Gastroesophageal sphincter (tissue), 4 donors: ENCODE measurements around the gene ZBTB40. TPM values are rescaled to one million over a fixed set of nuclear protein-coding genes. Genes with fewer than 3 reads are reported as not detected.

Experiments
- ATAC-seq: fragments of 150-250 bp; one replicate; pipeline ENCODE4 v1.9.1; 2016; ENCODE audit warnings: mild to moderate bottlenecking, moderate library complexity
- H3K27ac ChIP-seq, 4 donors: fragments of 200-600 bp; sonication (generic) in 3 of 4; 1 replicate in 3 of 4; 2 replicates in 1 of 4; pipeline ENCODE4 v1.5.1; 2016 to 2019
- H3K27me3 ChIP-seq: fragments of 200-600 bp; sonication (generic); one replicate; pipeline ENCODE4 v1.5.1; 2019
- H3K36me3 ChIP-seq, 2 donors: fragments of 200-600 bp; sonication (generic); one replicate each; pipeline ENCODE4 v1.5.1; 2019; ENCODE audit warnings: control low read depth in 1 of 2
- H3K4me1 ChIP-seq, 3 donors: fragments of 200-600 bp; sonication (generic); 1 replicate in 2 of 3; 2 replicates in 1 of 3; pipeline ENCODE4 v1.5.1; 2016 to 2019; ENCODE audit warnings: control low read depth in 2 of 3
- H3K4me3 ChIP-seq, 2 donors: fragments of 200-600 bp; sonication (generic); one replicate each; pipeline ENCODE4 v1.5.1; 2019; ENCODE audit warnings: mild to moderate bottlenecking in 1 of 2, moderate library complexity in 1 of 2
- H3K9me3 ChIP-seq, 3 donors: fragments of 200-600 bp; sonication (generic); one replicate each; pipeline ENCODE4 v1.5.1; 2017 to 2019; ENCODE audit warnings: control low read depth in 2 of 3
- EP300 ChIP-seq: sonication (generic); formaldehyde crosslinking; IDR thresholded peaks from one replicate; pipeline ENCODE4 v1.6.1; 2017; ENCODE audit warnings: antibody characterized with exemption, mild to moderate bottlenecking
- POLR2A ChIP-seq, 2 donors: fragments of 450-650 bp; IDR thresholded peaks; one replicate each; pipeline ENCODE4 v1.6.1; 2017; ENCODE audit warnings: antibody characterized with exemption in 2 of 2, mild to moderate bottlenecking in 2 of 2, moderate library complexity in 1 of 2
- POLR2AphosphoS5 ChIP-seq: sonication (generic); formaldehyde crosslinking; IDR thresholded peaks from one replicate; pipeline ENCODE4 v1.6.1; 2017; ENCODE audit warnings: antibody characterized with exemption
- WGBS, 2 donors: methylation state at CpG; one replicate each; pipeline ENCODE4 v1.1.5; 2018; ENCODE audit warnings: low coverage in 1 of 2; 5-methylcytosine and 5-hydroxymethylcytosine counted together
- total RNA-seq, 4 donors: library from RNA; depleted of rRNA; stranded (reverse); fragments of >200 nt; gene quantifications; one replicate each; pipeline ENCODE4 v1.1.0, GENCODE V29; 2016
- TF ChIP-seq, protein P1 (sequence below), 4 experiments: fragments of 200-600 bp in 2 of 4; fragments of 450-650 bp in 2 of 4; sonication (generic) in 1 of 4; IDR thresholded peaks; one replicate each; pipeline ENCODE4 v1.5.1; 2017 to 2019; ENCODE audit warnings: antibody characterized with exemption in 4 of 4, mild to moderate bottlenecking in 2 of 4, moderate library complexity in 2 of 4

The ZBTB40 gene
- total RNA-seq, 4 donors from 2014 or later: 13.8 to 28.2 (median 18.4) TPM

DNA sequence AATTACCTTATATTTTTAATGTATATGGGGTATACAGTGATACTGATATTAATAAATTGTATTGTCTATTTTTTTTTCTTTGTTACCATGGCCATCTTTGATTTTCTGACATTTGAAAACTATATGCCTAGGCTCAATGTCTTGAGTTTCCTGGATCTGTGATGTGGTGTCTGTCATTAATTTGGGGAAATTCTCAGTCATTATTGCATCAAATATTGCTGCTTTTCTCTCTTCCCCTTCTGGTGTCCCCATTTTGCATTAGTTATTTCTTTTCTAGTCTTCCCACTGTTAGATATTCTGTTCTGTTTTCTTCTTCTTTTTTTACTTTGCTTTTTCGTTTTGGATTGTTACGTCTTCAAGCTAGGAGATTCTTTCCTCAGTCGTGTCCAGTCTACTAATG is 33.8 kb downstream of the ZBTB40 start:
- no peak for ATAC-seq
- Histone ChIP-seq H3K4me3 (no peak overlapping the region), H3K27ac (no peak overlapping the region), H3K27me3 (no peaks in the 10 kb centered on the region), H3K9me3 (no peaks in the 10 kb centered on the region), H3K4me1 (peaks cover 0 to 9% (median 0%) of the 10 kb centered on the region in 3 donors), H3K36me3 (peaks cover 0 to 8% of the 10 kb centered on the region in 2 donors)
- TF ChIP-seq, protein P1, sequence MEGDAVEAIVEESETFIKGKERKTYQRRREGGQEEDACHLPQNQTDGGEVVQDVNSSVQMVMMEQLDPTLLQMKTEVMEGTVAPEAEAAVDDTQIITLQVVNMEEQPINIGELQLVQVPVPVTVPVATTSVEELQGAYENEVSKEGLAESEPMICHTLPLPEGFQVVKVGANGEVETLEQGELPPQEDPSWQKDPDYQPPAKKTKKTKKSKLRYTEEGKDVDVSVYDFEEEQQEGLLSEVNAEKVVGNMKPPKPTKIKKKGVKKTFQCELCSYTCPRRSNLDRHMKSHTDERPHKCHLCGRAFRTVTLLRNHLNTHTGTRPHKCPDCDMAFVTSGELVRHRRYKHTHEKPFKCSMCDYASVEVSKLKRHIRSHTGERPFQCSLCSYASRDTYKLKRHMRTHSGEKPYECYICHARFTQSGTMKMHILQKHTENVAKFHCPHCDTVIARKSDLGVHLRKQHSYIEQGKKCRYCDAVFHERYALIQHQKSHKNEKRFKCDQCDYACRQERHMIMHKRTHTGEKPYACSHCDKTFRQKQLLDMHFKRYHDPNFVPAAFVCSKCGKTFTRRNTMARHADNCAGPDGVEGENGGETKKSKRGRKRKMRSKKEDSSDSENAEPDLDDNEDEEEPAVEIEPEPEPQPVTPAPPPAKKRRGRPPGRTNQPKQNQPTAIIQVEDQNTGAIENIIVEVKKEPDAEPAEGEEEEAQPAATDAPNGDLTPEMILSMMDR (IDR thresholded peaks at IDR 0.05): no peak
- WGBS, 2 donors: 83 to 100% methylated on average over 1 to 3 of the region's 3 CpGs

DNA sequence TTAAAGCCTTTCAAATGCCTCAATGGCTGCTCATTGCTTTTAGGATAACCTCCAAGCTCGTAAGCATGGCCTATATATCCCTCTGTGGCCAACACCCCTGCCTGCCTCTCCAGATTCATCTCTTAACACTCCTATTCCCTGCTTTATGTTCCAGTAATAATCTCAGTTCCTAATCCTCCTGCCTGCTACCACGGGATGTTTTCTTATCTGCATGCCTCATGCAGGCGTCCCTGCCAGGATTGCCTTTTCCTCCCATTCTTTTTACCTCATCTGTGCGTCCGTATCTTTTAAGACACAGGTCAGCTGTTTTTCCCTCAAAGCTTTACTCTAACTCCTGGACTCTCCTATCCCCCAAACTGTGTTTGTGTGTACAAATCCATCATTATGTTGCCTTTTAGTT is 36.1 kb downstream of the ZBTB40 start:
- Histone ChIP-seq H3K4me1 (peaks cover 0 to 9% (median 0%) of the 10 kb centered on the region in 3 donors), H3K4me3 (no peak overlapping the region), H3K9me3 (no peaks in the 10 kb centered on the region), H3K27me3 (no peaks in the 10 kb centered on the region), H3K36me3 (peaks cover 0 to 30% of the 10 kb centered on the region in 2 donors), H3K27ac (no peak overlapping the region)
- TF ChIP-seq, protein P1 (IDR thresholded peaks at IDR 0.05): no peak
- TF ChIP-seq POLR2AphosphoS5 (no peak), EP300 (no peak), POLR2A (IDR thresholded peaks at IDR 0.05) (no peak)
- ATAC-seq: no peak
- WGBS, 2 donors: 54 to 63% methylated on average over 4 to 5 of the region's 5 CpGs

DNA sequence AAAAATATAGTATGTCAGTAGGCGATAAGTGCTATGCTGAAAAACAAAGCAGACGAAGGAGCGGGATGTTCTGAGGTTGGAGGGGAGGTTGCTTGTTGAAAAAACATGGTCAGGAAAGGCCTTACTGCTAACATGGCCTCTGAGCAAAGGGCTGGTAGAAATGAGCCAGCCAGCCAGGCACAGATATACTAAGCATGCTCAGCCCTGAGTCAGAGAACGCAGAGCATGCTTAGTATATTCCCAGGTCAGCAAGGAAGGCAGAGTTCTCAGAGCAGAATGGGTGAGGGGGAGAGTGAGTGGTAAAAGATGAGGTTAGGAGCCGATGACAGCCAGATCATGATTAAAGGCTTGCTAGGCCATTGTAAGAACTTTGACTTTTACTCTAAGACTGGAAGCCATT is 36.7 kb downstream of the ZBTB40 start:
- Histone ChIP-seq H3K4me3 (no peak overlapping the region), H3K27me3 (no peaks in the 10 kb centered on the region), H3K4me1 (peaks cover 0 to 9% (median 0%) of the 10 kb centered on the region in 3 donors), H3K9me3 (no peaks in the 10 kb centered on the region), H3K27ac (no peak overlapping the region), H3K36me3 (peaks cover 0 to 32% of the 10 kb centered on the region in 2 donors)
- TF ChIP-seq, protein P1 (IDR thresholded peaks at IDR 0.05): no peak
- no peak for TF ChIP-seq POLR2AphosphoS5
- TF ChIP-seq EP300: no peak
- TF ChIP-seq POLR2A (IDR thresholded peaks at IDR 0.05): no peak
- no peak for ATAC-seq
- 75 to 91% methylated on average over 5 of the region's 5 CpGs for WGBS, 2 donors

DNA sequence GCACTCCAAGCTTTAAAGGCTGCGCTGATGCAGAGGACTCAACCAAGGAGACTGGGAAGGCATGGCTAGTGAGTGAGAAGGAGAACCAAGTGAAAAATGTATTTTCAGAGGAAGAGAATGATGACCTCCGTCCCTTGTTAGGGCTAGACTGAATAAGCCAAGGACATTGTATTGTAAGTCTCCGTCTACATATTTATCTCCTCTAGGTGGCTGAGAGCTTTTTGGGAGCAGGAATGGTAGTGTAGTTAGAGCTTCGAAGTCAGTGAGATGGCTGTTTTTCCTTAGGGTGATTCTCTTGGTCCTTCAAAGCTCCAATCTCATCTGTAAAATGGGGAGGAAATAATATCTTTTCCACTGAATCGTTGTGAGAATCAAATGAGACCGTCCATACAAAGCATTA is 37.6 kb downstream of the ZBTB40 start:
- Histone ChIP-seq H3K4me1 (peaks cover 0 to 9% (median 0%) of the 10 kb centered on the region in 3 donors), H3K4me3 (no peak overlapping the region), H3K27me3 (no peaks in the 10 kb centered on the region), H3K27ac (no peak overlapping the region), H3K9me3 (no peaks in the 10 kb centered on the region), H3K36me3 (peaks cover 0 to 32% of the 10 kb centered on the region in 2 donors)
- 92 to 94% methylated on average over 6 of the region's 6 CpGs for whole genome bisulfite sequencing, 2 donors
- no peak for ATAC-seq
- no peak for TF ChIP-seq POLR2A (IDR thresholded peaks at IDR 0.05)

DNA sequence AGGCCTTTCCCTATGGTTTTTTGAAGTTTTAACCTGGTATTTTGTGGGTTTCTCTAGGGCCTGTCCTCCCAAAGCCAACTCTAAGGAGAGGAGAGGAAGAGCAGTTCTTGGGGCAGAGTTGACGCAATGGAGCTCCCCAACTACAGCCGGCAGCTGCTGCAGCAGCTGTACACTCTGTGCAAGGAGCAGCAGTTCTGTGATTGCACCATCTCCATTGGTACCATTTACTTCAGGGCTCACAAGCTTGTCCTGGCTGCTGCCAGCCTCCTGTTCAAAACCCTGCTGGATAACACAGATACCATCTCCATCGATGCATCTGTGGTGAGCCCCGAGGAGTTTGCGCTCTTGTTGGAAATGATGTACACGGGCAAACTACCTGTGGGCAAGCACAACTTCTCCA is 38.2 kb downstream of the ZBTB40 start:
- peaks cover 0 to 32% of the 10 kb centered on the region in 2 donors for H3K36me3 ChIP-seq
- H3K4me1 ChIP-seq: peaks cover 0 to 9% (median 0%) of the 10 kb centered on the region in 3 donors
- no peak overlapping the region for H3K27ac ChIP-seq
- no peaks in the 10 kb centered on the region for H3K9me3 ChIP-seq
- TF ChIP-seq, protein P1 (IDR thresholded peaks at IDR 0.05): no peak
- TF ChIP-seq EP300: no peak
- TF ChIP-seq POLR2AphosphoS5: no peak
- TF ChIP-seq POLR2A (IDR thresholded peaks at IDR 0.05): no peak
- H3K4me3 ChIP-seq: no peak overlapping the region
- WGBS, 2 donors: 80% methylated on average over 1 of the region's 6 CpGs; no CpG with 5 or more reads in 1 of the 2 donors
- ATAC-seq: no peak
- no peaks in the 10 kb centered on the region for H3K27me3 ChIP-seq
